T-cell (primary cell): Measurements from ENCODE around the gene CHST14. TPM values are rescaled to one million over a fixed set of nuclear protein-coding genes. Genes with fewer than 3 reads are reported as not detected.
A peak's percentile ranks its signal among the peaks of the same experiment; 100 is the strongest.

Experiments
- ATAC-seq, 4 experiments: fragments of 200-7000 bp in 3 of 4; fragments of 150-1000 bp in 1 of 4; cut with Tn5 transposase; replicated peaks in 1 of 4; 1 replicate in 3 of 4; 2 replicates in 1 of 4; pipeline ENCODE4 v1.10.0; 2021; ENCODE audit warnings: moderate library complexity in 3 of 4, mild to moderate bottlenecking in 2 of 4, moderate number of reproducible peaks in 1 of 4
- CTCF ChIA-PET, 2 donors: fragments of 300-600 bp; sonication (Branson Sonifier 250); formaldehyde crosslinking; loops; one replicate each; lab custom pipeline; 2022; ENCODE audit warnings: antibody characterized with exemption in 2 of 2; lab: Charles Lee
- POLR2A ChIA-PET, 2 donors: fragments of 300-600 bp; sonication (Branson Sonifier 250); formaldehyde crosslinking; loops; one replicate each; lab custom pipeline; 2022; ENCODE audit warnings: antibody characterized with exemption in 2 of 2; lab: Charles Lee
- DNase-seq, 35 experiments: peaks; one replicate each; pipeline versions ENCODE4 v3.0.0 to v3.0.0-alpha.2; 2013 to 2023
- H3K27ac ChIP-seq: one replicate; pipeline ENCODE4 v1.5.1; 2013; ENCODE audit warnings: low read length
- H3K27me3 ChIP-seq, 2 experiments: replicated peaks in 1 of 2; 1 replicate in 1 of 2; 2 replicates in 1 of 2; pipeline versions ENCODE4 v1.6.1 to v1.7.0; 2013; ENCODE audit warnings: low read length in 1 of 2, mixed read lengths in 1 of 2; ENCODE audit not compliant: control insufficient read depth in 2 of 2, insufficient read depth in 2 of 2; ENCODE audit errors: extremely low read depth in 1 of 2
- H3K36me3 ChIP-seq, 2 donors: 1 replicate in 1 of 2; 2 replicates in 1 of 2; pipeline versions ENCODE4 v1.6.1 to v1.7.0; 2013; ENCODE audit warnings: low read length in 1 of 2; ENCODE audit not compliant: control insufficient read depth in 2 of 2, insufficient read depth in 1 of 2; ENCODE audit errors: extremely low read depth in 1 of 2
- H3K4me1 ChIP-seq, 2 experiments: 1 replicate in 1 of 2; 2 replicates in 1 of 2; pipeline versions ENCODE4 v1.6.1 to v1.7.0; 2013; ENCODE audit warnings: low read length in 2 of 2, mixed read lengths in 1 of 2; ENCODE audit not compliant: insufficient read depth in 2 of 2, control insufficient read depth in 1 of 2; ENCODE audit errors: extremely low read depth in 1 of 2
- H3K4me3 ChIP-seq, 2 donors: 1 replicate in 1 of 2; 2 replicates in 1 of 2; pipeline versions ENCODE4 v1.5.1 to v1.7.0; 2013; ENCODE audit warnings: mild to moderate bottlenecking in 2 of 2, low read length in 1 of 2, moderate library complexity in 1 of 2; ENCODE audit not compliant: control insufficient read depth in 1 of 2; ENCODE audit errors: extremely low read depth in 1 of 2
- H3K9me3 ChIP-seq: 2 replicates; pipeline ENCODE4 v1.7.0; 2013
- H3K27ac Mint-ChIP-seq, 2 donors: one replicate each; pipeline ENCODE4 v1.8.0; 2020 to 2021; ENCODE audit warnings: mild to moderate bottlenecking in 2 of 2, mixed read lengths in 2 of 2
- H3K27me3 Mint-ChIP-seq, 2 donors: one replicate each; pipeline ENCODE4 v1.8.0; 2021 to 2022; ENCODE audit warnings: mixed read lengths in 2 of 2
- H3K36me3 Mint-ChIP-seq: one replicate; pipeline ENCODE4 v1.8.0; 2021; ENCODE audit warnings: mixed read lengths
- H3K4me1 Mint-ChIP-seq, 3 donors: one replicate each; pipeline ENCODE4 v1.8.0; 2020 to 2022; ENCODE audit warnings: mixed read lengths in 3 of 3, mild to moderate bottlenecking in 1 of 3
- H3K4me3 Mint-ChIP-seq, 3 donors: one replicate each; pipeline ENCODE4 v1.8.0; 2020 to 2022; ENCODE audit warnings: mild to moderate bottlenecking in 3 of 3, mixed read lengths in 3 of 3, moderate library complexity in 3 of 3
- H3K9me3 Mint-ChIP-seq, 3 donors: one replicate each; pipeline ENCODE4 v1.8.0; 2020 to 2022; ENCODE audit warnings: mixed read lengths in 3 of 3
- WGBS: methylation state at CpG from one replicate; pipeline ENCODE4 v1.1.5; 2013; ENCODE audit warnings: missing lambda C conversion rate; ENCODE audit not compliant: insufficient coverage; 5-methylcytosine and 5-hydroxymethylcytosine counted together
- total RNA-seq, 35 experiments: library from RNA in 6 of 35; stranded (reverse) in 6 of 35; fragments of 120-200 nt in 1 of 35; gene quantifications; one replicate each; pipeline versions ENCODE4 v1.2.1 to v1.2.4 and lab custom pipeline; 2013 to 2026

The CHST14 gene
- total RNA-seq, 5 donors from 2014 or later (not counting 1 experiment from before 2014, with no cell fraction given), result 5.8 to 13.3 (median 9.9) TPM

- Histone ChIP-seq H3K9me3 (no peaks in the 10 kb centered on the region), H3K4me1 (peaks cover 19 to 49% of the 10 kb centered on the region in 2 experiments), H3K4me3 (no peak overlapping the region), H3K36me3 (peaks cover 19 to 47% of the 10 kb centered on the region in 2 donors), H3K27ac (no peak overlapping the region), H3K27me3 (no peaks in the 10 kb centered on the region)
- CTCF ChIA-PET, result no interaction called here
- peaks cover 3% of the 10 kb centered on the region for H3K36me3 Mint-ChIP-seq
- no peak overlapping the region for H3K4me3 Mint-ChIP-seq
- DNase-seq, result no peak
- no peak overlapping the region for H3K27ac Mint-ChIP-seq
- H3K9me3 Mint-ChIP-seq, result no peaks in the 10 kb centered on the region
- peaks cover 39 to 43% (median 41%) of the 10 kb centered on the region in 3 donors for H3K4me1 Mint-ChIP-seq
- no peaks in the 10 kb centered on the region for H3K27me3 Mint-ChIP-seq
- POLR2A ChIA-PET, result no interaction called here
- 98% methylated on average over 35 of the region's 37 CpGs for WGBS
- ATAC-seq, result no peak
Observed at GRCh38 chr15:40458495-40459371, 12.1 kb upstream of the CHST14 start.

- Mint-ChIP-seq H3K4me3 (no peak overlapping the region), H3K4me1 (peaks cover 31 to 36% (median 33%) of the 10 kb centered on the region in 3 donors), H3K9me3 (no peaks in the 10 kb centered on the region), H3K27ac (no peak overlapping the region), H3K36me3 (peaks cover 3% of the 10 kb centered on the region), H3K27me3 (no peaks in the 10 kb centered on the region)
- H3K27ac ChIP-seq, result no peak overlapping the region
- ChIA-PET CTCF (interaction anchor here in 1 of 2 donors (0.6 kb wide), 1 partner anchor 341 kb away, joined by 3 read pairs; no protein-coding TSS in a partner anchor), POLR2A (no interaction called here)
- 97% methylated on average over 16 of the region's 19 CpGs for WGBS
- H3K36me3 ChIP-seq, result peaks cover 26 to 55% of the 10 kb centered on the region in 2 donors
- H3K4me1 ChIP-seq, result peaks cover 13 to 44% of the 10 kb centered on the region in 2 experiments
- H3K4me3 ChIP-seq, result no peak overlapping the region
- H3K9me3 ChIP-seq, result no peaks in the 10 kb centered on the region
- no peaks in the 10 kb centered on the region for H3K27me3 ChIP-seq
- ATAC-seq (no peak), DNase-seq (no peak)
Observed at GRCh38 chr15:40459391-40460015, 11.3 kb upstream of the CHST14 start.

GRCh38 chr15:40460404-40460803, 10.4 kb upstream of the CHST14 start:
- no peaks in the 10 kb centered on the region for H3K9me3 ChIP-seq
- no peaks in the 10 kb centered on the region for H3K27me3 Mint-ChIP-seq
- H3K27ac ChIP-seq, result no peak overlapping the region
- H3K4me1 Mint-ChIP-seq, result peaks cover 22 to 27% (median 26%) of the 10 kb centered on the region in 3 donors
- ATAC-seq (no peak), DNase-seq (no peak)
- H3K36me3 ChIP-seq, result peaks cover 34 to 64% of the 10 kb centered on the region in 2 donors
- peaks cover 5 to 35% of the 10 kb centered on the region in 2 experiments for H3K4me1 ChIP-seq
- peak overlapping the region in 1 of 2 donors; percentile 48 for H3K27ac Mint-ChIP-seq
- H3K9me3 Mint-ChIP-seq, result no peaks in the 10 kb centered on the region
- ChIA-PET CTCF (no interaction called here), POLR2A (interaction anchor here in 1 of 2 donors (0.8 kb wide), 1 partner anchor 9 kb away, joined by 3 read pairs; no protein-coding TSS in a partner anchor)
- no CpG with 5 or more reads among the region's 2 CpGs for WGBS
- peaks cover 8% of the 10 kb centered on the region for H3K36me3 Mint-ChIP-seq
- no peak overlapping the region for H3K4me3 Mint-ChIP-seq
- H3K4me3 ChIP-seq, result no peak overlapping the region
- H3K27me3 ChIP-seq, result no peaks in the 10 kb centered on the region

- H3K4me1 Mint-ChIP-seq, result peaks cover 15 to 18% (median 17%) of the 10 kb centered on the region in 3 donors
- Histone ChIP-seq H3K36me3 (peaks cover 39 to 73% of the 10 kb centered on the region in 2 donors), H3K4me1 (peaks cover 2 to 29% of the 10 kb centered on the region in 2 experiments), H3K27ac (no peak overlapping the region), H3K4me3 (no peak overlapping the region), H3K9me3 (no peaks in the 10 kb centered on the region), H3K27me3 (no peaks in the 10 kb centered on the region)
- no peak overlapping the region for H3K27ac Mint-ChIP-seq
- H3K4me3 Mint-ChIP-seq, result no peak overlapping the region
- no peak for ATAC-seq
- 97% methylated on average over 9 of the region's 21 CpGs for WGBS
- H3K27me3 Mint-ChIP-seq, result no peaks in the 10 kb centered on the region
- CTCF ChIA-PET, result no interaction called here
- peaks cover 14% of the 10 kb centered on the region for H3K36me3 Mint-ChIP-seq
- no peak for DNase-seq
- POLR2A ChIA-PET, result no interaction called here
- H3K9me3 Mint-ChIP-seq, result no peaks in the 10 kb centered on the region
Observed at GRCh38 chr15:40461958-40462357, 8.8 kb upstream of the CHST14 start.

GRCh38 chr15:40463279-40463678, 7.5 kb upstream of the CHST14 start:
- Mint-ChIP-seq H3K27ac (no peak overlapping the region), H3K4me1 (peaks cover 10 to 17% (median 12%) of the 10 kb centered on the region in 3 donors), H3K27me3 (no peaks in the 10 kb centered on the region), H3K36me3 (peaks cover 14% of the 10 kb centered on the region), H3K9me3 (no peaks in the 10 kb centered on the region), H3K4me3 (no peak overlapping the region)
- no peaks in the 10 kb centered on the region for H3K27me3 ChIP-seq
- no CpG with 5 or more reads among the region's 2 CpGs for WGBS
- peaks cover 2 to 18% of the 10 kb centered on the region in 2 experiments for H3K4me1 ChIP-seq
- ChIA-PET POLR2A (interaction anchor here in 1 of 2 donors (1.1 kb wide), 1 partner anchor 18 kb away, joined by 4 read pairs; no protein-coding TSS in a partner anchor), CTCF (no interaction called here)
- no peaks in the 10 kb centered on the region for H3K9me3 ChIP-seq
- H3K4me3 ChIP-seq, result no peak overlapping the region
- ATAC-seq (no peak), DNase-seq (no peak)
- no peak overlapping the region for H3K27ac ChIP-seq
- peaks cover 39 to 76% of the 10 kb centered on the region in 2 donors for H3K36me3 ChIP-seq

GRCh38 chr15:40463886-40464545, 6.8 kb upstream of the CHST14 start:
- no peaks in the 10 kb centered on the region for H3K9me3 ChIP-seq
- no peak overlapping the region for H3K4me3 ChIP-seq
- ATAC-seq (no peak), DNase-seq (no peak)
- Mint-ChIP-seq H3K36me3 (peaks cover 14% of the 10 kb centered on the region), H3K27me3 (no peaks in the 10 kb centered on the region), H3K9me3 (no peaks in the 10 kb centered on the region), H3K27ac (peak overlapping the region in 1 of 2 donors; percentile 61), H3K4me1 (peaks cover 10 to 17% (median 12%) of the 10 kb centered on the region in 3 donors), H3K4me3 (no peak overlapping the region)
- WGBS, result 98% methylated on average over 11 of the region's 14 CpGs
- H3K27ac ChIP-seq, result no peak overlapping the region
- ChIA-PET POLR2A (interaction anchor here in 1 of 2 donors (1.1 kb wide), 1 partner anchor 19 kb away, joined by 4 read pairs; no protein-coding TSS in a partner anchor), CTCF (no interaction called here)
- peaks cover 37 to 70% of the 10 kb centered on the region in 2 donors for H3K36me3 ChIP-seq
- no peaks in the 10 kb centered on the region for H3K27me3 ChIP-seq
- H3K4me1 ChIP-seq, result peaks cover 2 to 17% of the 10 kb centered on the region in 2 experiments
